ENCODE measurements around the gene CHN1. TPM values are rescaled to one million over a fixed set of nuclear protein-coding genes. Genes with fewer than 3 reads are reported as not detected.

CHN1 gene
- polyA plus RNA-seq, 2 donors: 1.1 to 3.2 TPM

- Histone ChIP-seq H3K27me3 (ENCODE audit: control insufficient read depth in 1 of 2, insufficient read depth in 2 of 2, low read length in 2 of 2) (no peaks in the 10 kb centered on the region), H3K9me3 (ENCODE audit: control insufficient read depth in 2 of 2, insufficient read depth in 1 of 2, low read depth in 1 of 2, low read length in 1 of 2) (no peaks in the 10 kb centered on the region), H3K4me1 (ENCODE audit: control insufficient read depth in 2 of 2, insufficient read depth in 2 of 2, low read length in 1 of 2) (no peaks in the 10 kb centered on the region), H3K4me3 (ENCODE audit: low read depth in 1 of 2, low read length in 2 of 2) (no peak overlapping the region), H3K27ac (ENCODE audit: low read depth in 2 of 2, low read length in 1 of 2) (no peak overlapping the region), H3K36me3 (ENCODE audit: control insufficient read depth in 2 of 2, insufficient read depth in 2 of 2, low read length in 1 of 2) (no peaks in the 10 kb centered on the region)
- WGBS, 2 donors: 52 to 59% methylated on average over 2 of the region's 2 CpGs
Observed at GRCh38 chr2:174773215-174773614, 232.0 kb downstream of the CHN1 start.

GRCh38 chr2:174772472-174772801 lies 232.7 kb downstream of the CHN1 start:
- Histone ChIP-seq H3K36me3 (ENCODE audit: control insufficient read depth in 2 of 2, insufficient read depth in 2 of 2, low read length in 1 of 2) (no peaks in the 10 kb centered on the region), H3K9me3 (ENCODE audit: control insufficient read depth in 2 of 2, insufficient read depth in 1 of 2, low read depth in 1 of 2, low read length in 1 of 2) (no peaks in the 10 kb centered on the region), H3K27me3 (ENCODE audit: control insufficient read depth in 1 of 2, insufficient read depth in 2 of 2, low read length in 2 of 2) (no peaks in the 10 kb centered on the region), H3K4me3 (ENCODE audit: low read depth in 1 of 2, low read length in 2 of 2) (no peak overlapping the region), H3K27ac (ENCODE audit: low read depth in 2 of 2, low read length in 1 of 2) (peak overlapping the region; percentile 4 to 59), H3K4me1 (ENCODE audit: control insufficient read depth in 2 of 2, insufficient read depth in 2 of 2, low read length in 1 of 2) (no peaks in the 10 kb centered on the region)
- WGBS, 2 donors: 69 to 72% methylated on average over 5 of the region's 5 CpGs

DNA sequence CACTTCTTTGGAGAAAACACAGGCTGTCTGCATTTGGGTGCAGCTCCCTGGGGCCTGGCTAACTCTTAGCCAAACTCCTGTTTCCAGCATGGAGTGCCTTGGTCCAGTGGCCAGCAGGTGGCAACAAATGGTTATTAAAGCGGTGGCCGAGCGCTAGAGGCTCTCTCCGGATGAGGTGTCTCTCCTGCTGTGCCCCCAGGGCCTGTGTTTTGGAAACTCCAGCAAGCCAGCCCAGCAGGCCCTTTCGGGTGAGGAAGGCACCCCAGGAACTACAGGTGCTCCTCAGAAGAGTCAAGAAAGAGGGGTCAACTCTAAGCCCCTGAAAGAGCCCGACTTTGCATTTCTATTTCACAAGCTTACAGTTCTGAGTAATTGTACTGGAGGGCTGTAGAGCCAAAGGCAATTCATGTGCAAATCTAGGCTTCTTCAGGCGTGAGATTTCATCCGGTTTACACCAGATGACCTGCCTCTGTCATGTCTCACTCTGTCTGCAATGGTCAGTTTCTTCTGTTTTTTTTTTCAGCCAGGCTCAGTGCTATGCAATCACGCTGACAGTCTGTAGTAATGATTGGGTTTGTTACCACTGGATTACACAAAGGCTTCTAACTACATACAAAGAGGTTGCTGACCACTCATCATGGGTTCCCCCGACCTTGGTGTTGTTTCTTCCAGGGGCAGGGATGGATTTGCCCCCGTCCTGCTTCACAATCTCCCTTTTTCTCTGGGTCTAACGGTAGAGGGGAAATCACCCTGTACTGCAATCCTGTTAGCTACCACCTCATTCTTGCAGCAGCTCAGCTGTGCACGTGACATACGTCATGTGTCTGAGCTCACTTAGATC lies 233.3 kb downstream of the CHN1 start:
- H3K36me3 ChIP-seq (ENCODE audit: control insufficient read depth in 2 of 2, insufficient read depth in 2 of 2, low read length in 1 of 2): no peaks in the 10 kb centered on the region
- H3K27me3 ChIP-seq (ENCODE audit: control insufficient read depth in 1 of 2, insufficient read depth in 2 of 2, low read length in 2 of 2): no peaks in the 10 kb centered on the region
- H3K27ac ChIP-seq (ENCODE audit: low read depth in 2 of 2, low read length in 1 of 2): peak overlapping the region; percentile 4 to 59
- H3K9me3 ChIP-seq (ENCODE audit: control insufficient read depth in 2 of 2, insufficient read depth in 1 of 2, low read depth in 1 of 2, low read length in 1 of 2): no peaks in the 10 kb centered on the region
- no peak overlapping the region for H3K4me3 ChIP-seq (ENCODE audit: low read depth in 1 of 2, low read length in 2 of 2)
- no peaks in the 10 kb centered on the region for H3K4me1 ChIP-seq (ENCODE audit: control insufficient read depth in 2 of 2, insufficient read depth in 2 of 2, low read length in 1 of 2)
- 39 to 42% methylated on average over 14 of the region's 14 CpGs for WGBS, 2 donors

DNA sequence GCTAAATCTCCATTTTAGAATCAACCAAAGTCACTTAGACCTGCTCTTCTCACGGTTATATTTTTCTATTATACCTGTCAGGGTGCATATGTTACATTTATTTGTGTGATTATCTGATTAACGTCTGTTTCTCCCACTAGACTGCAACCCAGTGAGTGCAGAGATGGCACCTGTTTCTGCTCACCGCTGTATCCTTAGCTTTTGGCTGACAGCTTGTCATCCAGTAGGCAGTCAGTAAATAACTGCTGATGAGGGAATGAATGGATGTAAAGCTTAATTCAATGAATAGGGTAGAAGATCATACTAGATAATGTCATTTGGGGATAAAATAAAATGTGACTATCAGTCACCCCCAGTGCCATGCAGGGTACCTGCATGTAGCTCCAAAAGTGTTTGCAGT lies 234.0 kb downstream of the CHN1 start:
- no peaks in the 10 kb centered on the region for H3K4me1 ChIP-seq (ENCODE audit: control insufficient read depth in 2 of 2, insufficient read depth in 2 of 2, low read length in 1 of 2)
- 65 to 69% methylated on average over 3 of the region's 3 CpGs for WGBS, 2 donors
- H3K27me3 ChIP-seq (ENCODE audit: control insufficient read depth in 1 of 2, insufficient read depth in 2 of 2, low read length in 2 of 2): no peaks in the 10 kb centered on the region
- no peaks in the 10 kb centered on the region for H3K9me3 ChIP-seq (ENCODE audit: control insufficient read depth in 2 of 2, insufficient read depth in 1 of 2, low read depth in 1 of 2, low read length in 1 of 2)
- no peak overlapping the region for H3K27ac ChIP-seq (ENCODE audit: low read depth in 2 of 2, low read length in 1 of 2)
- no peaks in the 10 kb centered on the region for H3K36me3 ChIP-seq (ENCODE audit: control insufficient read depth in 2 of 2, insufficient read depth in 2 of 2, low read length in 1 of 2)
- H3K4me3 ChIP-seq (ENCODE audit: low read depth in 1 of 2, low read length in 2 of 2): no peak overlapping the region

GRCh38 chr2:174768557-174768956 lies 236.6 kb downstream of the CHN1 start:
- Histone ChIP-seq H3K36me3 (ENCODE audit: control insufficient read depth in 2 of 2, insufficient read depth in 2 of 2, low read length in 1 of 2) (no peaks in the 10 kb centered on the region), H3K4me3 (ENCODE audit: low read depth in 1 of 2, low read length in 2 of 2) (no peak overlapping the region), H3K27ac (ENCODE audit: low read depth in 2 of 2, low read length in 1 of 2) (no peak overlapping the region), H3K9me3 (ENCODE audit: control insufficient read depth in 2 of 2, insufficient read depth in 1 of 2, low read depth in 1 of 2, low read length in 1 of 2) (no peaks in the 10 kb centered on the region), H3K27me3 (ENCODE audit: control insufficient read depth in 1 of 2, insufficient read depth in 2 of 2, low read length in 2 of 2) (no peaks in the 10 kb centered on the region), H3K4me1 (ENCODE audit: control insufficient read depth in 2 of 2, insufficient read depth in 2 of 2, low read length in 1 of 2) (no peaks in the 10 kb centered on the region)
- WGBS, 2 donors: 77 to 81% methylated on average over 9 of the region's 9 CpGs

DNA sequence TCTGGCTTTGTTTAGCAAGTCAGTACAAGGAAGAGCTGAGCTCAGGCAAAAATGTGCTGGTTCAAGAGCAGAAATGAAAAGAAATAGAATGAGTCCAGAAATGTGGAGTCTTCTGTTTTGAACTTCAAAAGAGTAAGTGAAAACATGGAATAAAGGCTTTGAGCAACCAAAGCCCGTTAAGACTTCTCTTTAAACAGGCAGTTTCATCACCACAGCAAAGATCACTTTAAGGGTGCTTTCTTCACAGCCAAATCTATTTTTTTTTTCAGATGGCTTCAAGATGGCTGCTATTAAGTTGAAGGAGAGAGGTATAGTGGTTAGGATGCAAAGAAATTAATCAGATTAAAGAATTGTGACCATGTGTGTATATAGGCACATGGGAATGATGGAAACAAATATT lies 238.9 kb downstream of the CHN1 start:
- WGBS, 2 donors: 53 to 56% methylated on average over 1 of the region's 1 CpG
- H3K27ac ChIP-seq (ENCODE audit: low read depth in 2 of 2, low read length in 1 of 2): no peak overlapping the region

GRCh38 chr2:174765576-174765975 lies 239.6 kb downstream of the CHN1 start:
- Histone ChIP-seq H3K27ac (ENCODE audit: low read depth in 2 of 2, low read length in 1 of 2) (no peak overlapping the region), H3K27me3 (ENCODE audit: control insufficient read depth in 1 of 2, insufficient read depth in 2 of 2, low read length in 2 of 2) (no peaks in the 10 kb centered on the region), H3K4me1 (ENCODE audit: control insufficient read depth in 2 of 2, insufficient read depth in 2 of 2, low read length in 1 of 2) (no peaks in the 10 kb centered on the region), H3K9me3 (ENCODE audit: control insufficient read depth in 2 of 2, insufficient read depth in 1 of 2, low read depth in 1 of 2, low read length in 1 of 2) (no peaks in the 10 kb centered on the region), H3K4me3 (ENCODE audit: low read depth in 1 of 2, low read length in 2 of 2) (no peak overlapping the region), H3K36me3 (ENCODE audit: control insufficient read depth in 2 of 2, insufficient read depth in 2 of 2, low read length in 1 of 2) (no peaks in the 10 kb centered on the region)
- WGBS, 2 donors: 62 to 68% methylated on average over 4 of the region's 4 CpGs

More for the DNA sequence above, 238.9 kb downstream of the CHN1 start:
- no peaks in the 10 kb centered on the region for H3K27me3 ChIP-seq (ENCODE audit: control insufficient read depth in 1 of 2, insufficient read depth in 2 of 2, low read length in 2 of 2)
- H3K9me3 ChIP-seq (ENCODE audit: control insufficient read depth in 2 of 2, insufficient read depth in 1 of 2, low read depth in 1 of 2, low read length in 1 of 2): no peaks in the 10 kb centered on the region
- H3K36me3 ChIP-seq (ENCODE audit: control insufficient read depth in 2 of 2, insufficient read depth in 2 of 2, low read length in 1 of 2): no peaks in the 10 kb centered on the region
- no peak overlapping the region for H3K4me3 ChIP-seq (ENCODE audit: low read depth in 1 of 2, low read length in 2 of 2)
- no peaks in the 10 kb centered on the region for H3K4me1 ChIP-seq (ENCODE audit: control insufficient read depth in 2 of 2, insufficient read depth in 2 of 2, low read length in 1 of 2)

DNA sequence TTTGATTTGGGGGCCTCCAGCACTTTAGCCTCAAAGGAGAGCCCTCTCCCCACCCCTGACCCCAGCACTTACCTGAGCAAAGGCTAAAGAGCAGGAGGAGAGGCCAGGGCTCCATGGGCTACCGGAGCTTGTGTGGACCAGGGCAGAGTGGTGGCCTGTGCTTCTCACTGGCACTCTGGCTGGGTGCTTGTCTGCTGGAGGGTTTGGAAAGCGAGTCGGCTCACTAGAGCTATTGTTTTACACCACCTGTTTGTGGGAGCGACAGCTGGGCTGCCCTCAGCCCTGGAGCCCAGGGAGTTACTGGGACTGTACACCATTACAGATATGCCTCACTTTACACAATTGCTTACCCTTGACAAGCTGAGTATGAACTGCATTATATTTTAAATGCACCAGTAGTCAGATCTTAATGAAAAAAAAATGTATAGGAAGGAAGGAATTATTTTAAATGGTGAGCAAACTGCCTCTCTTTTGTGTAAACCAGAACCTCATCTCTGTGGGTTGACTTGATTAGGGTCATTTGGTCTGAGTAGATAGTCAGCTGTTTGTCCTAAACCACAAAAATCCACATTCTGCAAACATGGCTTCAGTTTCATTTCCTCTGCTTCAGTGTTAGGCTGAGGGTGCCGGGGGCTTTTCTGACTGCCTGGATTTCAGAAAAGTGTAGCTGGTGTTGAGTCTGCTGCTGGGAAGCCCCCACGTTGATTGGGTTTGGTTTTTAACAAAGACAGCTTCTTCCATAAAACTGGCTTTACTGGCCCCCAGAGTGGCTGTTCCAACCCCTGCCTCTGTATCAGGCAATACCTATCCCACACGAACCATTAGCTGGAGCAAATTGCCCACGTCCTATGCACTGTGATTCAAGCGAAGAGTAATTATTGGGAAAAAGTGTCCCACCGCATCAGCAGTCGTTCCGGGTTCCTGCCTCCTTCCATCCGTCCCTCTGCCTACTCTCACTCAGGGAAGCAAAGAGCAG lies 240.6 kb downstream of the CHN1 start, which contains the start of gene CHRNA1:
Gene CHRNA1, minus strand, starts transcription at position 193 of the 976 bp plus-strand sequence. Its CDS starts 78 bp downstream, at position 115.
- no peaks in the 10 kb centered on the region for H3K27me3 ChIP-seq (ENCODE audit: control insufficient read depth in 1 of 2, insufficient read depth in 2 of 2, low read length in 2 of 2)
- no peaks in the 10 kb centered on the region for H3K9me3 ChIP-seq (ENCODE audit: control insufficient read depth in 2 of 2, insufficient read depth in 1 of 2, low read depth in 1 of 2, low read length in 1 of 2)
- WGBS, 2 donors: 78 to 84% methylated on average over 13 of the region's 13 CpGs
- H3K36me3 ChIP-seq (ENCODE audit: control insufficient read depth in 2 of 2, insufficient read depth in 2 of 2, low read length in 1 of 2): no peaks in the 10 kb centered on the region
- no peaks in the 10 kb centered on the region for H3K4me1 ChIP-seq (ENCODE audit: control insufficient read depth in 2 of 2, insufficient read depth in 2 of 2, low read length in 1 of 2)
- H3K27ac ChIP-seq (ENCODE audit: low read depth in 2 of 2, low read length in 1 of 2): no peak within 1 kb of the TSS
- H3K4me3 ChIP-seq (ENCODE audit: low read depth in 1 of 2, low read length in 2 of 2): no peak within 1 kb of the TSS

- H3K4me3 ChIP-seq (ENCODE audit: low read depth in 1 of 2, low read length in 2 of 2): no peak overlapping the region
- H3K4me1 ChIP-seq (ENCODE audit: control insufficient read depth in 2 of 2, insufficient read depth in 2 of 2, low read length in 1 of 2): no peaks in the 10 kb centered on the region
- 89 to 94% methylated on average over 4 of the region's 4 CpGs for WGBS, 2 donors
- H3K27me3 ChIP-seq (ENCODE audit: control insufficient read depth in 1 of 2, insufficient read depth in 2 of 2, low read length in 2 of 2): no peaks in the 10 kb centered on the region
- H3K27ac ChIP-seq (ENCODE audit: low read depth in 2 of 2, low read length in 1 of 2): no peak overlapping the region
- no peaks in the 10 kb centered on the region for H3K36me3 ChIP-seq (ENCODE audit: control insufficient read depth in 2 of 2, insufficient read depth in 2 of 2, low read length in 1 of 2)
- H3K9me3 ChIP-seq (ENCODE audit: control insufficient read depth in 2 of 2, insufficient read depth in 1 of 2, low read depth in 1 of 2, low read length in 1 of 2): no peaks in the 10 kb centered on the region
Observed at GRCh38 chr2:174763780-174764179, 241.4 kb downstream of the CHN1 start.
